Stimulated activated naive CD8-positive, alpha-beta T cell treated with anti-CD3 and anti-CD28 coated beads, Interleukin-15, Interleukin-2, amounts not matched to agents 100 ng/mL and 50 ng/mL, for 24 hours (primary cell): ENCODE data around the gene UNCX.

Experiments used
- H3K27ac Mint-ChIP-seq: one replicate; pipeline ENCODE4 v1.8.0; 2021; ENCODE audit warnings: mild to moderate bottlenecking, mixed read lengths
- H3K27me3 Mint-ChIP-seq: one replicate; pipeline ENCODE4 v1.8.0; 2021; ENCODE audit warnings: mixed read lengths
- H3K36me3 Mint-ChIP-seq: one replicate; pipeline ENCODE4 v1.8.0; 2021; ENCODE audit warnings: low read depth, mixed read lengths
- H3K4me1 Mint-ChIP-seq: one replicate; pipeline ENCODE4 v1.8.0; 2021; ENCODE audit warnings: low read depth, mixed read lengths
- H3K4me3 Mint-ChIP-seq: one replicate; pipeline ENCODE4 v1.8.0; 2021; ENCODE audit warnings: mild to moderate bottlenecking, mixed read lengths
- H3K9me3 Mint-ChIP-seq: one replicate; pipeline ENCODE4 v1.8.0; 2021; ENCODE audit warnings: mixed read lengths

UNCX gene

DNA sequence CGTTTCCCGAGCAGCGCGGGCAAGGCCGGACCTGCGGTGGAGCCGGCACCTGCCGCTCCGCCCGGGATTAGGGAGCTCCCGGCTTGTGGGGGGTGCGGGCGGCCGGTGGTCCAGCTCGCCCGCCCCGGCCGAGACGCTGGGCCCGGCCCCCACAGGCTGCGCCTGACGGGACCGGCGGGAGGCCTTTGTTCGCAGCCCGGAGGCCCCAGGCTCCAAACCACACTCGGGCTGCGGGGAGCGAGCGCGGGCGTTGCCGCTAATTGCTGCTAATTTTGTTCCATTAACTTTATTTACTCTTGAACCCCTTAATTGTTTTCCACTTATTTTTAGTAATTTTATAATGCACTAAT, 9.6 kb downstream of the UNCX start:
- no peaks in the 10 kb centered on the region for H3K36me3 Mint-ChIP-seq
- H3K4me3 Mint-ChIP-seq: no peak overlapping the region
- H3K27me3 Mint-ChIP-seq: peaks cover 67% of the 10 kb centered on the region
- peaks cover 12% of the 10 kb centered on the region for H3K4me1 Mint-ChIP-seq
- H3K9me3 Mint-ChIP-seq: no peaks in the 10 kb centered on the region
- no peak overlapping the region for H3K27ac Mint-ChIP-seq

DNA sequence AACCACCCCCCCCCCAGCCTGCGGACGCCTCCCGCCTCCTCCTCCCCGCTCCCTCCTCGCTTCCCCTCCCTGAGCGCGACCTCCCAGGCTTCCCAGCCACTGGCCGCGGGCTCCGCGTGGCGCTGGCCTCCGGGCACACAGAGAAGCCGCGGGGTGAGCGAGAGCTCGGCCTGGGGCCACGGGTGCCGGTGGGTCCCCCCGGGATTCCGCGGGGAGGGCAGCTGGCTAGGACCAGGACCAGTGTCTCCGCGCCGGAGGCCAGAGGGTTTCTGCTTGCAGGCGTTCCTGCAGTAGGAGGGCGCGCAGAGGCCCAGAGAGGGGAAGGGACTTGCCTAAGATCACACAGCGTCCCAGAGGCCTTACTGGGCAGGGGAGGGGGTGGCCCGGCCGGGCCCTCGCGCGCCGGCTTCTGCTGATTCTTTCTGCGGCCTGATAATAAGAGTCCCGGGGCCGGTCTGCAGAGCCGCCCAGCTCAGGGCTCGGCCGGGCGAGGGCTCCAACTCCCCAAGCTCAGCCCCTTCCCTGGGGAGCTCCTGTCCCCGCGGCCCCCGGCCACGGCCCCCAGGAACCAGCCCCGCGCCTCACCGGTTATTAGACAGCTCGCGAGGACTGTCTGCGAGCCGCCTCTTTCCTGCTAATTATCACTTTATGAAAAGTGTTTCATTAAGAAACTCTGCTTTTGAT, 10.1 kb downstream of the UNCX start:
- H3K9me3 Mint-ChIP-seq: no peaks in the 10 kb centered on the region
- no peak overlapping the region for H3K4me3 Mint-ChIP-seq
- peaks cover 9% of the 10 kb centered on the region for H3K4me1 Mint-ChIP-seq
- H3K27ac Mint-ChIP-seq: no peak overlapping the region
- peaks cover 64% of the 10 kb centered on the region for H3K27me3 Mint-ChIP-seq
- H3K36me3 Mint-ChIP-seq: no peaks in the 10 kb centered on the region

DNA sequence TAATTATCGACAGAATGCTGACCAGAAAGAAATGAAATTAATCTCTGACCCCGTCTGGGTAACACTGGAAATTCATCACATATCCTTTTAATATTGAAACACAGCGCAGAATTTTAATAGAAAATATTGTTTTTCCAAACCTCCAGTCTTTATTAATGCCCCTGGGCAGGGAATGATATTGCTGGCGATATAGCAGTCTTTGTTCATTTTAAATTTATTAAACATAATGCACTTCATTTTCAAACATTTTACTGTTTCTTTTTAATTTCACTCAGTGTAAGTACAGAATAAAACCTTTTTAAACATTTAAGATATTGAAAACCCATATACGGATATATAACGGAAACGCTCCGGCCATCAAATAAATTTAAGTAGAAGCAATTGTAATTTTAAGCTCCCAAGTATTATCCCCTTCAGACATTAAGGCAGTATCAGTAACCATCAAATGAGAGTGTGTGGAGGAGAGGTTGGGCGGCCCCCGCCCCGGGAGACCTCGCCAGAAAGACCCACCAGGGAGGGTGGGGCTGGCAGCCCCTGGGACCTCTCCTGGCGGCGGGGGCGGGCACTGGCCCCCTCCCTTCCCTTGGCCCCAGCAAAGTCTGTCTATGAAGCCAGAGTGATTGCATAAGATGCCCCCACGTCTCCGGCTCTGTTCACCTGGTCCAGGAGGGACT, 10.8 kb downstream of the UNCX start:
- H3K4me3 Mint-ChIP-seq: no peak overlapping the region
- no peaks in the 10 kb centered on the region for H3K36me3 Mint-ChIP-seq
- H3K4me1 Mint-ChIP-seq: peaks cover 12% of the 10 kb centered on the region
- H3K27ac Mint-ChIP-seq: no peak overlapping the region
- H3K27me3 Mint-ChIP-seq: peaks cover 65% of the 10 kb centered on the region
- H3K9me3 Mint-ChIP-seq: no peaks in the 10 kb centered on the region

DNA sequence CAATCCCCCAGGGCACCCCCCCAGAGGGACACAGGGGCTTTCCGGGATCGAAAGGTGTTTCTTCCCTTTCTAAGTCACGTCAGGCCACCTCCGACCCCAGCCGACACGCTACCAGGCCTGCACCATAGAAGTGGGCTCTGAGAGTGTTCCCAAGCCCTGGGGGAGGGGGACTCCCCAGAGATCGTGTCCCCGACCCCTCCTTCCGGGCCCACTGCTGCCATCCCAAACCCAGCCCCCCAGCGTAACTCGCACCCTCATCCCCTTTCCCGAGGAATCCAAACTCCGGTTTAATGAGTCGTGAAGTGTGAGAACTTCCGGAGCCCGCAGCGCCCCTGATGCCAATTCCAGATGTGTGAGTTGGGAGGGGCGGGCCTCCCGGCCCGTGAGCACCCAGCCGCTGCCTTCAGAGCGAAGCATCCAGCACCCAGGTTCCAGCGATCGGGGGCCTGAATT, 11.3 kb downstream of the UNCX start:
- Mint-ChIP-seq H3K9me3 (no peaks in the 10 kb centered on the region), H3K4me3 (no peak overlapping the region), H3K4me1 (peaks cover 13% of the 10 kb centered on the region), H3K27ac (no peak overlapping the region), H3K27me3 (peaks cover 64% of the 10 kb centered on the region), H3K36me3 (no peaks in the 10 kb centered on the region)

DNA sequence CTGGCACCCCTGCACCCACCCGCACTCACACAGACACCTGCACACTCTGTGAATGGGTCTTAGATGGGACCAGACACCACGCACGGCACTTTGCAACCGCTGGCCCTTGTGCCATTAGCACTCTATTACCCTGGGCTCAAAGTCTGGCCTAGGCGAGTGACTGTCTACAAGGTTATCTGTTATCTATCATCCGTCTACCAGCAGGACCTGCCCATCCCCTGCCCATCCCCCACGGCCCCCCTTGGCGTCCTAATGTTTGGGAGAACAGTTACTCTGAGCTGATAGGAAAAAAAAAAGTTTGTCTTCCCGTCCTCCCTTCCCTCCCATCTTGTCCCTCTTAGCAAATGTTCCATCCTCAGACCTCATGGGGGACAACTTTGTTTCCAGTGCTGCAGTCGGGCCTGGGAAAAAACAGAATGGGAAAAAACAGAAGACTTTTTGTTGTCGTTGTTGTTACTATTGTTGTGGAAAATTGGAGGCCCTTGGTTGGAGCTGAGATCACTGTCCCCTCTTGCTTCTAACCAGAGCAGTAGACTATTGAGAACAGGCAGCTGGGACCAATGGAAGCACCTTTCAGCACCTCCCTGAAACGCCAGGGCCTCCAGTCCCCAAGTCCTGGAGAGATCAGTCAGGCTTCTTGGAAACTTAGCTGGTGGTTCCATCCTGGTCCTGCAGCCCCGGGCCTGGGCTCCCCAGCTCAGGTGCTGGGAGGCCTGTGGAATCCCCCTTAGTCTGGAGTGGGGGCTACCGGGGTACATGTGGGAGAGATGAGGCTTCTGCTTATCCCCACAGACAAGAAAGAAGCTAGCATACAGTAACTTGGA, 12.2 kb downstream of the UNCX start:
- H3K36me3 Mint-ChIP-seq: no peaks in the 10 kb centered on the region
- peaks cover 57% of the 10 kb centered on the region for H3K27me3 Mint-ChIP-seq
- no peak overlapping the region for H3K27ac Mint-ChIP-seq
- peaks cover 13% of the 10 kb centered on the region for H3K4me1 Mint-ChIP-seq
- no peaks in the 10 kb centered on the region for H3K9me3 Mint-ChIP-seq
- no peak overlapping the region for H3K4me3 Mint-ChIP-seq

DNA sequence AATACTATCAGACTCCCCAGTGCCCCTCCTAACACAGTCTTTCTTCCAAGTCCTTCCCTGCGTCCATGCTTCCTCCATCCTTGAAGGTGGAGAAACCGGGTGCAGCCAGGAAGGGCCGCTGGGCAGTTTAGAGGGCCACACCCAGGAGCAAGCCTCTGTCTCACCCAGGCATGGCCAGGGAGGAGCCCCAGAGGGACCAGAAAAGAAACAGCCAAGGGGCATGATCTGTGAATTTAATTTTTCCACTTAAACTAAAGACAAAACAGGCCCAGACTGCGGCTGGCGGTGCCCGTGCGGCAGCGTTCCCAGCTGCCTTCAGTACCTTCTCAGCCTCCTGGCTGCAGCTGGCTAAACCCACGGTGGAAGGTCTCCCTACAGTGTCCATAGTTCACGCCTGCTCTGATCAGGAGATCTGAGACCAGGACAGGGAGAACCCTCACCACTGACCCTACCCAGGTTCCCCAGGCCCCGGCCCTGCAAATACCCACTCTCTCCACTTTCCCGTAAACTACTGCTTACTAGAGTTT, 12.9 kb downstream of the UNCX start:
- Mint-ChIP-seq H3K36me3 (no peaks in the 10 kb centered on the region), H3K4me1 (peaks cover 12% of the 10 kb centered on the region), H3K4me3 (no peak overlapping the region), H3K9me3 (no peaks in the 10 kb centered on the region), H3K27me3 (peaks cover 61% of the 10 kb centered on the region), H3K27ac (no peak overlapping the region)

DNA sequence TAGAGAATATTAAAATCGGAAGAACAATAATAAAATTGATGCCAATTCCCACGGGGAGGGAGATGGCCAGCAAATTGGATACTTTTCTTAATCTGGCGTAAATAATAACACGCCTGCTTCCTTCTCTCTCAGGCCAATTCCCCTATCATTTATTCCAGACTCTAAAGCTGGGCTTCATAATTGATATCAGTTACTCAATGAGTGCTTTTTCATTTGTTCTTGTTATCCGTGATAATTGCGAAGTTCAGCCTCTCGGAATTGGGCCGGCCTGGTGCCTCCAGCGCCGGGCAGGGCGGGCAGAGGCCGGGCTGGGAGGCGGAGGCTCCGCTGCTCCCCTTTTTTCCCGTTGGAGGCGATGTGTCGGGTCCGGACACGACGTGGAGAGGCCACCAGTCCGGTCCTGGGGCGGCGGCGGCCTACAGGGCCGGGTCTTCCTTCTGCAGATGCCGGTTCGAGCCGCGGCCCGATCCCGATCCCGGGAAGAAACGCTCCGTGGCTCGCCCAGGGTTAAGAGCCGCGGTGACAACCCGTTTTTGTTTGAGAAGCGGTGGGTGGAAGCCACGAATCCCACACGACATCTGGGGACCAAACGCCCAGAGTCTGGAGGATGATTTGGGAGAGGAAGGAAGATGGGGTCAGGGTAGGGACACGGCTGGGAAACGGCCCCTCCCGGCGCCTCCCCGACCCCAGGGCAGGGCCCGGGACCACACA, 13.6 kb downstream of the UNCX start:
- H3K4me1 Mint-ChIP-seq: peaks cover 8% of the 10 kb centered on the region
- peak overlapping the region; percentile 63 for H3K27ac Mint-ChIP-seq
- H3K4me3 Mint-ChIP-seq: no peak overlapping the region
- H3K36me3 Mint-ChIP-seq: no peaks in the 10 kb centered on the region
- H3K27me3 Mint-ChIP-seq: peaks cover 64% of the 10 kb centered on the region
- no peaks in the 10 kb centered on the region for H3K9me3 Mint-ChIP-seq

DNA sequence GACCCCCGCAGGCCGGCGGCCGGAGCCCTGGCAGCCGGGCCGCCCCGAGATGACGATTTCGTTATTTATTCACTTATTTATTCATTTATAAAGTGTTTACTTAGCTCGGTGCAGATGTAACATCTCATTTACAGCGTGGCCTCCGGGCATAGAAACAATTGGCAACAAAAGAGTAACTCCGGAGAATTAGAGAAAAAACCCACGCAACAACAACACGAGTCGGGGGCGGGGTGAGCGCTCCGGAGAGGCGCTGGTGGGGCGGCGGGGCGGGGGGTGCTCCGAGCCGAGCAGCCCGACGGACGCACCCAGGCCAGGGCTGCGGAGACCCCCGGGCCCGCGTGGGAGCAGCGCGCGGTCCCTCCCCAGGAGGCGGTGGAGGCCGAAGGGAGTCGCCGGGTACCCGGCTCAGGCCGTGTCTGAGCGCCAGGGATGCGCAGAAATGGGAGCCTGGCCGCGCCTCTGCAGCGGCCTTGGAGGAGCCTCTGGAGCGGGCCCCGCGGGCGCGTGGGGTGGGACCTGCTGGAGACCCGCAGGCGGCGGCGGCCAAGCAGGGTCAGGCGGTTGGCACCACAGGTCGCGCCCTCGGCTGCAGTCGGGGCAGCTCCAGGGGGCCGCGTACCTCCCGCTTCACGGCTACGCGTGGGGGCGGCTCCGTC, 14.3 kb downstream of the UNCX start:
- Mint-ChIP-seq H3K4me3 (no peak overlapping the region), H3K27me3 (peaks cover 65% of the 10 kb centered on the region), H3K4me1 (peaks cover 8% of the 10 kb centered on the region), H3K27ac (no peak overlapping the region), H3K9me3 (no peaks in the 10 kb centered on the region), H3K36me3 (no peaks in the 10 kb centered on the region)

DNA sequence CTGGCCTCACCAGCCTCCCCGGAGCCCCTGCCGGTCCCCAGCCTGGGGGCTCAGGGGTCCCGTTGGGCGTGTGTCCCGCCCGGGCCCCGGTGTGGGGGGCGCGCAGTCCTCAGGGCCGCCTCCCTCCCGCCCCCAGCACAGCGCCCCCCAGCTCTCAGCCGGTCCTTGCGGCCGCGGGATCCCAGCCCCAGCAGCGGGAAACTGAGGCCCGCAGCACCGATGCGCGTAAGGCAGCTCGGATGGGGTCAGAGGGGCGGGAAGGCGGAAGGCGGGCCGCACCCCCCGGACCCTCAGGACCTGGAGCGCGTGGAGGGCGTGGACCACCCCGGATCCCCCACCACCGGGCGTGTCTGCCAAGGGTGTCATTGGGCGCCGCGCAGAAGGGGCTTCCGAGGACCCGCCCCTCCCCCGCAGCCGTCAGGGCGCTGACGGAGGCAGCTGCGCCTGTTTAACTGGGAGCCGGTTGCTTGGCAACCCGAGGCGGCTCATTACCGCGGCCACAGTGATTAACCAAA, 14.9 kb downstream of the UNCX start:
- Mint-ChIP-seq H3K27me3 (peaks cover 66% of the 10 kb centered on the region), H3K9me3 (no peaks in the 10 kb centered on the region), H3K4me3 (no peak overlapping the region), H3K4me1 (peaks cover 8% of the 10 kb centered on the region), H3K27ac (no peak overlapping the region), H3K36me3 (no peaks in the 10 kb centered on the region)

DNA sequence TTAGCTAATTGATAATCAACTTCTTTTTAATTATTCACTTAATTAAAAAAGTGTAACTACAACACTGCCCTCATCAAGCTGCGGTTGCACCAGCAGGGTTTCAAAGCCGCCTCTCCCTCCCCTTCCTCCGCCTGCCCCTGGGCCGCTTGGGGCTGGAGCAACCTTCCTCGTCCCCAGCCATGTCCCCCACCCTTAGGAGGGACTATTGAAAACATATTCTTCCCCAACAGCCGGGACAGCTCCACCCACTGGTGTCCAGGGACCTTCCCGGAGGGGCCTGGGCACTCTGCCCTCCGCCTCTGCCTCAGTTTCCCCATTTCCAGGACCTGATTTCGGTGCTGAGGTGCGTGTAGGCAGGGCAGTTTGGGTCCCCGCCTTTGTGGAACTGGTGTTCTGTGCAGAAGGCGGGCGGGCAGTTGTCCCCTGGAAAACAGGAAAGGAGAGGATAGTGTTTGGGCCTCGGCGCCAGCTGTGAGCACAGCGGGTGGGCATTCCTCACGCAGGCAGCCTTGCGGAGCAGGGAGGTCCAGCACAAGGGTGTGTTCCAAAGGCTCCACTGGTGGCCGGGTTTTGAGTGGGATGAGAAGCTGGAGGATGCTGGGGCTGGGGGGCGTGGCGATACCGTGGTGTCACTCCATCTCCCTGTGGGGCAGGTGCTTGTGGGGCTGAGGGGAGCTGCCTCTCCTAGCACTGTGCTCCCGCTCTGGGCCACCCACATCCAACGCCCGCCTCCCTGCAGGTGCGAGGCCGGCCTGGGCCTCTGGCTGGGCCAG, 15.7 kb downstream of the UNCX start:
- Mint-ChIP-seq H3K4me1 (peaks cover 8% of the 10 kb centered on the region), H3K27ac (no peak overlapping the region), H3K4me3 (no peak overlapping the region), H3K9me3 (no peaks in the 10 kb centered on the region), H3K36me3 (no peaks in the 10 kb centered on the region), H3K27me3 (peaks cover 66% of the 10 kb centered on the region)

DNA sequence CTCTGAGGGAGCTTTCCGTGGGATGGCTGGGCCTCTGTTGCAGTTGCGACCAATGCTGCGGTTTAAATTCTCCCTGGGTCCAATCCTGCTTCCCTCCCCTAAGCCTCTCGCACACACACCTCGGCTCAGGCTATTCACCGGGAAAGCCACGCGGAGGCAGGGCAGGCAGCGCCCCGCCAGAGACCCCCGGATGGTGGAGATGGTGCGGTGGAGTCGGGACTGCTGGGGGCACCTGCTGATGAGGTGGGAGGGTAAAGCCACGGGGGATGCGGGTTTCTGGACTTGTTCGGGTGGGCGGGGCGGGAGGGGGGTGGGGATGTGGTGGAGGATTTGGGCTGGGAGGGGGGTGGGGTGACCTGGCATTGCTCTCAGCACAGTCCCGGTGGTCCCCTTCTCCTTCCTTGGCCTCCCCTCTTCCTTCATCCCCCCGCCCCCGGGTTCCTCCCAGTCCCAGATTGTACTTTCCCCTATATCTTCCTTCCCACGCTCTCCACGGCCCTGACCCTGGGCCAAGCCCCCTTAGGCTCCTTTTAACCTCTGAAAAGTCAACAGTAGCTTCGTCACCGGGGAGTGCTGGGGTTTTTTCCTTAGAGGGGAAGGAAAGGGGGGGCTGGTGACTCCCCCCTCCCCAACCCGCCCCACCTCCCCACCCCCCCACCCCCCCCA, 16.4 kb downstream of the UNCX start:
- peaks cover 63% of the 10 kb centered on the region for H3K27me3 Mint-ChIP-seq
- peaks cover 8% of the 10 kb centered on the region for H3K4me1 Mint-ChIP-seq
- no peak overlapping the region for H3K4me3 Mint-ChIP-seq
- H3K9me3 Mint-ChIP-seq: no peaks in the 10 kb centered on the region
- no peaks in the 10 kb centered on the region for H3K36me3 Mint-ChIP-seq
- no peak overlapping the region for H3K27ac Mint-ChIP-seq

DNA sequence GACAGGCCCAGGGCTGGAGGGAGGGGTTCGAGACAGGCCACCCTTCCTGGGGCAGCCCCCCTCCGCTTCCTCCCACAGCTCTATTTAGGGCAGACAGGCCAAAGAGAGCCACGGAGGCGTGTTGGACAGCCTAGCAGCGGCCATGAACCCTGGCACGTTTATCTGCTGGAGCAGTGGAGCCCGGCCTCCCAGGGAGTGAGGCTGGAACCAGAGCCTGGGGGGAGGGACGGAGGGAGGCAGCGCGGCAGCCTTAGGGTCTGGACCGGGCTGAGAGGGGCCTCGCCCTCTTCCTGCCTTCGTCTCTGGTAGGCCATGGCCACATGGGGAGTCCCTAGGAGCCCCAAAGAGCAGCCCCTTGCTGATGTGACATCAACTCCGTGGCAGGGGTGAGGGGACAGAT, 17.1 kb downstream of the UNCX start:
- no peak overlapping the region for H3K27ac Mint-ChIP-seq
- no peaks in the 10 kb centered on the region for H3K36me3 Mint-ChIP-seq
- H3K4me3 Mint-ChIP-seq: no peak overlapping the region
- no peaks in the 10 kb centered on the region for H3K9me3 Mint-ChIP-seq
- H3K27me3 Mint-ChIP-seq: peaks cover 61% of the 10 kb centered on the region
- H3K4me1 Mint-ChIP-seq: peaks cover 8% of the 10 kb centered on the region

DNA sequence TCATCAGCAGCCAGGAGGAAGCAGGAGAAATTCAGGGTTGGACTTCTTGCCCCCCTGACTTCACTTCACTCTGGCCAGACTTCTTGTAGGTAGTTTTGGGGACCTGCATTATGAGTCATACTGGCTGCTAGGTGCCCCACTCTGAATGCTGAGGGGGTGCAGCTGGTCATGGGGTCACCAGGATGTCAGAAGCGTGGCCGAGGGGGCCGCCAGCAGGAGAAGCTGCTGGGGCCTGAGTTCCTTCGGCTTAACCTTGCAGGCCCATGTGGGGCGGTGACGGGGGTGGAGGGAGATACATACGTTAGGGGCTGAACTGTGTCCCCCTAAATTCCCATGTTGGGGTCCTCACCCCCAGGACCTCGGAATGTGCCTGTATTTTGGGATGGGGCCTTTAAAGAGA, 18.2 kb downstream of the UNCX start:
- H3K4me1 Mint-ChIP-seq: peaks cover 8% of the 10 kb centered on the region
- no peak overlapping the region for H3K27ac Mint-ChIP-seq
- no peak overlapping the region for H3K4me3 Mint-ChIP-seq
- H3K27me3 Mint-ChIP-seq: peaks cover 53% of the 10 kb centered on the region
- no peaks in the 10 kb centered on the region for H3K36me3 Mint-ChIP-seq
- no peaks in the 10 kb centered on the region for H3K9me3 Mint-ChIP-seq
